WTC11 (cell line): Measurements from ENCODE around the gene KCNG2. TPM values are rescaled to one million over a fixed set of nuclear protein-coding genes. Genes with fewer than 3 reads are reported as not detected.

ENCODE experiments used
- ATAC-seq: fragments of 200-7000 bp; cut with Tn5 transposase; 2 replicates; pipeline ENCODE4 v1.10.0; 2021; ENCODE audit warnings: mild to moderate bottlenecking, moderate library complexity
- CTCF ChIA-PET: fragments of 300-600 bp; sonication (Branson Sonifier 250); formaldehyde crosslinking; loops from one replicate; lab custom pipeline; 2021; ENCODE audit warnings: antibody characterized with exemption; lab: Charles Lee
- POLR2A ChIA-PET: fragments of 350-600 bp; sonication (Branson Sonifier 250); formaldehyde crosslinking; loops from one replicate; lab custom pipeline; 2021; ENCODE audit warnings: antibody characterized with exemption; lab: Charles Lee
- DNase-seq: peaks from one replicate; pipeline ENCODE4 v3.0.0; 2021; ENCODE audit warnings: low spot score
- H3K27ac Mint-ChIP-seq: 2 replicates; pipeline ENCODE4 v1.8.0; 2021; ENCODE audit warnings: mixed read lengths
- H3K27me3 Mint-ChIP-seq: 2 replicates; pipeline ENCODE4 v1.8.0; 2021; ENCODE audit warnings: low read depth, mild to moderate bottlenecking, moderate library complexity, mixed read lengths
- H3K36me3 Mint-ChIP-seq: 2 replicates; pipeline ENCODE4 v1.8.0; 2021; ENCODE audit warnings: mixed read lengths
- H3K4me1 Mint-ChIP-seq: 2 replicates; pipeline ENCODE4 v1.8.0; 2022; ENCODE audit warnings: mixed read lengths
- H3K4me3 Mint-ChIP-seq: 2 replicates; pipeline ENCODE4 v1.8.0; 2021; ENCODE audit warnings: mild to moderate bottlenecking, moderate library complexity, mixed read lengths
- H3K9me3 Mint-ChIP-seq: 2 replicates; pipeline ENCODE4 v1.8.0; 2021; ENCODE audit warnings: mixed read lengths
- GTF2I ChIP-seq: fragments of 250-450 bp; sonication (Bioruptor Pico); conservative IDR thresholded peaks from 2 replicates; pipeline ENCODE4 v1.4.0; 2021; ENCODE audit warnings: mild to moderate bottlenecking
- HMGXB4 ChIP-seq: sonication (generic); formaldehyde crosslinking; IDR thresholded peaks from 2 replicates; pipeline ENCODE4 v1.8.1; 2023; ENCODE audit warnings: mild to moderate bottlenecking, moderate library complexity, missing genetic modification reagents
- IRF2 ChIP-seq: sonication (generic); formaldehyde crosslinking; IDR thresholded peaks from 2 replicates; pipeline ENCODE4 v1.8.0; 2022; ENCODE audit warnings: low read depth, missing genetic modification reagents, borderline replicate concordance
- JUN ChIP-seq: sonication (generic); formaldehyde crosslinking; IDR thresholded peaks from 2 replicates; pipeline ENCODE4 v1.8.0; 2023; ENCODE audit warnings: mild to moderate bottlenecking, missing genetic modification reagents
- MLX ChIP-seq: sonication (generic); formaldehyde crosslinking; IDR thresholded peaks from 2 replicates; pipeline ENCODE4 v1.8.1; 2023; ENCODE audit warnings: mild to moderate bottlenecking, missing genetic modification reagents, moderate library complexity
- NFATC4 ChIP-seq: fragments of 250-450 bp; sonication (Bioruptor Pico); IDR thresholded peaks from 2 replicates; pipeline ENCODE4 v1.9.0; 2021; ENCODE audit warnings: mild to moderate bottlenecking
- NFE2L1 ChIP-seq: sonication (generic); formaldehyde crosslinking; IDR thresholded peaks from 2 replicates; pipeline ENCODE4 v1.8.1; 2023; ENCODE audit warnings: missing genetic modification reagents
- OVOL2 ChIP-seq: fragments of 250-450 bp; sonication (Bioruptor Pico); IDR thresholded peaks from 2 replicates; pipeline ENCODE4 v1.9.0; 2021; ENCODE audit warnings: mild to moderate bottlenecking, borderline replicate concordance
- PREB ChIP-seq: sonication (generic); formaldehyde crosslinking; IDR thresholded peaks from 2 replicates; pipeline ENCODE4 v1.8.1; 2022; ENCODE audit warnings: mild to moderate bottlenecking, missing genetic modification reagents, moderate library complexity, borderline replicate concordance
- SOX15 ChIP-seq: fragments of 250-450 bp; sonication (Bioruptor Pico); IDR thresholded peaks from 2 replicates; pipeline ENCODE4 v1.9.0; 2021; ENCODE audit warnings: mild to moderate bottlenecking
- TP53 ChIP-seq: sonication (generic); formaldehyde crosslinking; IDR thresholded peaks from 2 replicates; pipeline ENCODE4 v1.8.1; 2023; ENCODE audit warnings: mild to moderate bottlenecking, missing genetic modification reagents
- ZBTB21 ChIP-seq: sonication (generic); formaldehyde crosslinking; IDR thresholded peaks from 2 replicates; pipeline ENCODE4 v1.8.1; 2023; ENCODE audit warnings: mild to moderate bottlenecking, missing genetic modification reagents, borderline replicate concordance
- ZNF425 ChIP-seq: fragments of 250-450 bp; sonication (Bioruptor Pico); conservative IDR thresholded peaks from 2 replicates; pipeline ENCODE4 v1.9.0; 2021; ENCODE audit warnings: mild to moderate bottlenecking
- total RNA-seq: library from RNA; stranded (reverse); gene quantifications from 3 replicates; pipeline ENCODE4 v1.2.3, GENCODE V29; 2021
- TF ChIP-seq, protein P1 (sequence below): fragments of 250-450 bp; sonication (Bioruptor Pico); IDR thresholded peaks from 2 replicates; pipeline ENCODE4 v1.9.0; 2021; ENCODE audit warnings: moderate library complexity, mild to moderate bottlenecking, inconsistent platforms, borderline replicate concordance
- TF ChIP-seq, protein P2 (sequence below): sonication (generic); formaldehyde crosslinking; IDR thresholded peaks from 2 replicates; pipeline ENCODE4 v1.8.0; 2022; ENCODE audit warnings: mild to moderate bottlenecking, missing genetic modification reagents
- TF ChIP-seq, protein P3 (sequence below): sonication (generic); formaldehyde crosslinking; IDR thresholded peaks from 2 replicates; pipeline ENCODE4 v1.8.0; 2023; ENCODE audit warnings: missing genetic modification reagents, mild to moderate bottlenecking, borderline replicate concordance
- TF ChIP-seq, protein P4 (sequence below): sonication (generic); formaldehyde crosslinking; IDR thresholded peaks from 2 replicates; pipeline ENCODE4 v1.8.0; 2022; ENCODE audit warnings: missing genetic modification reagents

Gene KCNG2
- total RNA-seq, 1 experiment from 2014 or later: 0.50 TPM

- TF ChIP-seq HMGXB4 (no peak), NFATC4 (no peak)
Measured at GRCh38 chr18:79945118-79946042, 147.6 kb downstream of the KCNG2 start (continued).

DNA sequence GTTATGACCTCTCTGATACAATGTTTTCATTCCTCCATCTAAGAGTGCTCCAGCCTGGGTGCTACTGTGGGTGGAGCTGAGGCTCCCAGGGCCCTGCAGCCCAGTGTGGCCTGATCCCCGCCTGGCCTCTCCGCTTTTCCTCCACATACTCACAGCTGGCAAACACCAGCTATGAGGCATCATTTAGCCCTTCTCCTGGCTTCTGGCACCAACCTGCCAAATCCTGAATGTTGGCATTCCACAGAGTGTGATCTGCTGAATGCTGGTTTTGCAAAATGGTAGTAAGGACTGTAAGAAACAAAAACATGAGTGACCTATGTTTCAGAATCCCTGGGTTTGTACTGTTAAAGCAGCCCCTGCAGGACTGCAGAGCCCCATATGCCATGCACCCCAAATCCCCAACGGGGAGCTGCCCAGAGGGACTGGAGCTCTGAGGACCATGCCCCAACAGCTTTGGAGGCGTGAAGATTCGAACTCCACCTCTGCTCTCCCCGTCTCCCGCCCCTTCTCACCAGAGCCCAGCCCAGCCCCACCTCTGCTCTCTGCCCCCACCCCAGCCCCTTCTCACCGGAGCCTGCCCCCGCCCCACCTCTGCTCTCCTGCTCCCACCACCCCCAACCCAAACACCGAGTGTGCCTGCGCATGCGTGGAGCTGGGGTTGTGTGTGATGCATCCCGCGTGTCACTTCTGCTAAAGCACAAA, 149.5 kb downstream of the KCNG2 start:
- POLR2A ChIA-PET: no interaction called here
- Mint-ChIP-seq H3K27ac (no peak overlapping the region), H3K27me3 (peaks cover 21% of the 10 kb centered on the region), H3K4me3 (no peak overlapping the region), H3K9me3 (no peaks in the 10 kb centered on the region), H3K4me1 (peaks cover 13% of the 10 kb centered on the region), H3K36me3 (0 out of 2 replicates have a peak, but pooled peaks cover 2% of the 10 kb centered on the region)
- ATAC-seq: no peak
- CTCF ChIA-PET: no interaction called here
- DNase-seq: no peak
- TF ChIP-seq, protein P1, sequence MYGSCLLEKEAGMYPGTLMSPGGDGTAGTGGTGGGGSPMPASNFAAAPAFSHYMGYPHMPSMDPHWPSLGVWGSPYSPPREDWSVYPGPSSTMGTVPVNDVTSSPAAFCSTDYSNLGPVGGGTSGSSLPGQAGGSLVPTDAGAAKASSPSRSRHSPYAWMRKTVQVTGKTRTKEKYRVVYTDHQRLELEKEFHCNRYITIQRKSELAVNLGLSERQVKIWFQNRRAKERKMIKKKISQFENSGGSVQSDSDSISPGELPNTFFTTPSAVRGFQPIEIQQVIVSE (CRISPR knock-in tag): no peak
- TF ChIP-seq JUN (CRISPR knock-in tag): no peak
- TF ChIP-seq, protein P2, sequence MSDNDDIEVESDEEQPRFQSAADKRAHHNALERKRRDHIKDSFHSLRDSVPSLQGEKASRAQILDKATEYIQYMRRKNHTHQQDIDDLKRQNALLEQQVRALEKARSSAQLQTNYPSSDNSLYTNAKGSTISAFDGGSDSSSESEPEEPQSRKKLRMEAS (CRISPR knock-in tag): no peak
- no peak for TF ChIP-seq MLX (CRISPR knock-in tag)
- TF ChIP-seq SOX15 (CRISPR knock-in tag): no peak
- TF ChIP-seq, protein P3, sequence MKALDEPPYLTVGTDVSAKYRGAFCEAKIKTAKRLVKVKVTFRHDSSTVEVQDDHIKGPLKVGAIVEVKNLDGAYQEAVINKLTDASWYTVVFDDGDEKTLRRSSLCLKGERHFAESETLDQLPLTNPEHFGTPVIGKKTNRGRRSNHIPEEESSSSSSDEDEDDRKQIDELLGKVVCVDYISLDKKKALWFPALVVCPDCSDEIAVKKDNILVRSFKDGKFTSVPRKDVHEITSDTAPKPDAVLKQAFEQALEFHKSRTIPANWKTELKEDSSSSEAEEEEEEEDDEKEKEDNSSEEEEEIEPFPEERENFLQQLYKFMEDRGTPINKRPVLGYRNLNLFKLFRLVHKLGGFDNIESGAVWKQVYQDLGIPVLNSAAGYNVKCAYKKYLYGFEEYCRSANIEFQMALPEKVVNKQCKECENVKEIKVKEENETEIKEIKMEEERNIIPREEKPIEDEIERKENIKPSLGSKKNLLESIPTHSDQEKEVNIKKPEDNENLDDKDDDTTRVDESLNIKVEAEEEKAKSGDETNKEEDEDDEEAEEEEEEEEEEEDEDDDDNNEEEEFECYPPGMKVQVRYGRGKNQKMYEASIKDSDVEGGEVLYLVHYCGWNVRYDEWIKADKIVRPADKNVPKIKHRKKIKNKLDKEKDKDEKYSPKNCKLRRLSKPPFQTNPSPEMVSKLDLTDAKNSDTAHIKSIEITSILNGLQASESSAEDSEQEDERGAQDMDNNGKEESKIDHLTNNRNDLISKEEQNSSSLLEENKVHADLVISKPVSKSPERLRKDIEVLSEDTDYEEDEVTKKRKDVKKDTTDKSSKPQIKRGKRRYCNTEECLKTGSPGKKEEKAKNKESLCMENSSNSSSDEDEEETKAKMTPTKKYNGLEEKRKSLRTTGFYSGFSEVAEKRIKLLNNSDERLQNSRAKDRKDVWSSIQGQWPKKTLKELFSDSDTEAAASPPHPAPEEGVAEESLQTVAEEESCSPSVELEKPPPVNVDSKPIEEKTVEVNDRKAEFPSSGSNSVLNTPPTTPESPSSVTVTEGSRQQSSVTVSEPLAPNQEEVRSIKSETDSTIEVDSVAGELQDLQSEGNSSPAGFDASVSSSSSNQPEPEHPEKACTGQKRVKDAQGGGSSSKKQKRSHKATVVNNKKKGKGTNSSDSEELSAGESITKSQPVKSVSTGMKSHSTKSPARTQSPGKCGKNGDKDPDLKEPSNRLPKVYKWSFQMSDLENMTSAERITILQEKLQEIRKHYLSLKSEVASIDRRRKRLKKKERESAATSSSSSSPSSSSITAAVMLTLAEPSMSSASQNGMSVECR (CRISPR knock-in tag): no peak
- no peak for TF ChIP-seq GTF2I
- TF ChIP-seq TP53 (CRISPR knock-in tag): no peak
- TF ChIP-seq ZNF425: no peak
- no peak for TF ChIP-seq OVOL2 (CRISPR knock-in tag)
- TF ChIP-seq PREB: no peak
- no peak for TF ChIP-seq IRF2 (CRISPR knock-in tag)
- TF ChIP-seq NFE2L1 (CRISPR knock-in tag): no peak
- TF ChIP-seq ZBTB21 (CRISPR knock-in tag): no peak
- TF ChIP-seq, protein P4, sequence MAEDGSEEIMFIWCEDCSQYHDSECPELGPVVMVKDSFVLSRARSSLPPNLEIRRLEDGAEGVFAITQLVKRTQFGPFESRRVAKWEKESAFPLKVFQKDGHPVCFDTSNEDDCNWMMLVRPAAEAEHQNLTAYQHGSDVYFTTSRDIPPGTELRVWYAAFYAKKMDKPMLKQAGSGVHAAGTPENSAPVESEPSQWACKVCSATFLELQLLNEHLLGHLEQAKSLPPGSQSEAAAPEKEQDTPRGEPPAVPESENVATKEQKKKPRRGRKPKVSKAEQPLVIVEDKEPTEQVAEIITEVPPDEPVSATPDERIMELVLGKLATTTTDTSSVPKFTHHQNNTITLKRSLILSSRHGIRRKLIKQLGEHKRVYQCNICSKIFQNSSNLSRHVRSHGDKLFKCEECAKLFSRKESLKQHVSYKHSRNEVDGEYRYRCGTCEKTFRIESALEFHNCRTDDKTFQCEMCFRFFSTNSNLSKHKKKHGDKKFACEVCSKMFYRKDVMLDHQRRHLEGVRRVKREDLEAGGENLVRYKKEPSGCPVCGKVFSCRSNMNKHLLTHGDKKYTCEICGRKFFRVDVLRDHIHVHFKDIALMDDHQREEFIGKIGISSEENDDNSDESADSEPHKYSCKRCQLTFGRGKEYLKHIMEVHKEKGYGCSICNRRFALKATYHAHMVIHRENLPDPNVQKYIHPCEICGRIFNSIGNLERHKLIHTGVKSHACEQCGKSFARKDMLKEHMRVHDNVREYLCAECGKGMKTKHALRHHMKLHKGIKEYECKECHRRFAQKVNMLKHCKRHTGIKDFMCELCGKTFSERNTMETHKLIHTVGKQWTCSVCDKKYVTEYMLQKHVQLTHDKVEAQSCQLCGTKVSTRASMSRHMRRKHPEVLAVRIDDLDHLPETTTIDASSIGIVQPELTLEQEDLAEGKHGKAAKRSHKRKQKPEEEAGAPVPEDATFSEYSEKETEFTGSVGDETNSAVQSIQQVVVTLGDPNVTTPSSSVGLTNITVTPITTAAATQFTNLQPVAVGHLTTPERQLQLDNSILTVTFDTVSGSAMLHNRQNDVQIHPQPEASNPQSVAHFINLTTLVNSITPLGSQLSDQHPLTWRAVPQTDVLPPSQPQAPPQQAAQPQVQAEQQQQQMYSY (CRISPR knock-in tag): no peak
